Bronchial epithelial cell (primary cell): ENCODE data around the gene MAP3K5. TPM values are rescaled to one million over a fixed set of nuclear protein-coding genes. Genes with fewer than 3 reads are reported as not detected.

Experiments
- DNase-seq: peaks from one replicate; pipeline ENCODE4 v3.0.0-alpha.2; 2010; ENCODE audit warnings: low read depth
- FAIRE-seq: peaks from 2 replicates; lab custom pipeline; 2011; peaks lifted over from hg19 to GRCh38; lab: Jason Lieb, UNC
- H3K27me3 ChIP-seq: 2 replicates; pipeline ENCODE4 v1.5.1; 2011; ENCODE audit warnings: low read length; ENCODE audit not compliant: control insufficient read depth, insufficient read depth
- H3K36me3 ChIP-seq: 2 replicates; pipeline ENCODE4 v1.5.1; 2011; ENCODE audit warnings: low read length; ENCODE audit not compliant: control insufficient read depth, insufficient read depth
- H3K4me3 ChIP-seq: 2 replicates; pipeline ENCODE4 v1.5.1; 2011; ENCODE audit warnings: mild to moderate bottlenecking, low read depth, low read length, control low read depth
- CTCF ChIP-seq: IDR thresholded peaks from 2 replicates; pipeline ENCODE4 v1.5.1; 2011; ENCODE audit warnings: mild to moderate bottlenecking, moderate library complexity, low read length, control low read depth, inconsistent platforms; ENCODE audit not compliant: insufficient read depth, severe bottlenecking
- total RNA-seq: library from RNA; depleted of rRNA; stranded (reverse); fragments of >200 nt; gene quantifications from 2 replicates; pipeline ENCODE4 v1.2.1, GENCODE V29; 2014

Gene MAP3K5
- total RNA-seq, 1 donor from 2014 or later = 8.2 TPM

- TF ChIP-seq CTCF = no peak
- Histone ChIP-seq H3K27me3 (no peaks in the 10 kb centered on the region), H3K4me3 (no peak overlapping the region), H3K36me3 (no peaks in the 10 kb centered on the region)
- FAIRE-seq = no peak
- no peak for DNase-seq
Measured at GRCh38 chr6:136750696-136751521, 41.4 kb downstream of the MAP3K5 start.

- H3K27me3 ChIP-seq = no peaks in the 10 kb centered on the region
- no peak for FAIRE-seq
- TF ChIP-seq CTCF = no peak
- DNase-seq = no peak
- H3K36me3 ChIP-seq = no peaks in the 10 kb centered on the region
- no peak overlapping the region for H3K4me3 ChIP-seq
Measured at GRCh38 chr6:136749359-136749997, 42.8 kb downstream of the MAP3K5 start.

- DNase-seq (no peak), FAIRE-seq (no peak)
- no peaks in the 10 kb centered on the region for H3K27me3 ChIP-seq
- H3K36me3 ChIP-seq = no peaks in the 10 kb centered on the region
- no peak overlapping the region for H3K4me3 ChIP-seq
- no peak for TF ChIP-seq CTCF
Measured at GRCh38 chr6:136747507-136747906, 44.8 kb downstream of the MAP3K5 start.

- Histone ChIP-seq H3K4me3 (no peak overlapping the region), H3K27me3 (no peaks in the 10 kb centered on the region), H3K36me3 (no peaks in the 10 kb centered on the region)
- FAIRE-seq (no peak), DNase-seq (no peak)
- TF ChIP-seq CTCF = no peak
Measured at GRCh38 chr6:136745300-136745699, 47.0 kb downstream of the MAP3K5 start.

GRCh38 chr6:136744889-136745288 lies 47.4 kb downstream of the MAP3K5 start:
- no peak overlapping the region for H3K4me3 ChIP-seq
- no peaks in the 10 kb centered on the region for H3K27me3 ChIP-seq
- no peaks in the 10 kb centered on the region for H3K36me3 ChIP-seq
- DNase-seq (no peak), FAIRE-seq (no peak)
- no peak for TF ChIP-seq CTCF
